ENCODE results near the gene CPSF6. TPM values are rescaled to one million over a fixed set of nuclear protein-coding genes. Genes with fewer than 3 reads are reported as not detected.
A peak's percentile ranks its signal among the peaks of the same experiment; 100 is the strongest.
"Not testable (repeated sequence)": the region's sequence is repeated elsewhere in the genome, so short reads cannot be mapped to it uniquely, and the experiment has no call there.

CPSF6 gene
- total RNA-seq, 1 experiment from 2014 or later: 124 TPM

DNA sequence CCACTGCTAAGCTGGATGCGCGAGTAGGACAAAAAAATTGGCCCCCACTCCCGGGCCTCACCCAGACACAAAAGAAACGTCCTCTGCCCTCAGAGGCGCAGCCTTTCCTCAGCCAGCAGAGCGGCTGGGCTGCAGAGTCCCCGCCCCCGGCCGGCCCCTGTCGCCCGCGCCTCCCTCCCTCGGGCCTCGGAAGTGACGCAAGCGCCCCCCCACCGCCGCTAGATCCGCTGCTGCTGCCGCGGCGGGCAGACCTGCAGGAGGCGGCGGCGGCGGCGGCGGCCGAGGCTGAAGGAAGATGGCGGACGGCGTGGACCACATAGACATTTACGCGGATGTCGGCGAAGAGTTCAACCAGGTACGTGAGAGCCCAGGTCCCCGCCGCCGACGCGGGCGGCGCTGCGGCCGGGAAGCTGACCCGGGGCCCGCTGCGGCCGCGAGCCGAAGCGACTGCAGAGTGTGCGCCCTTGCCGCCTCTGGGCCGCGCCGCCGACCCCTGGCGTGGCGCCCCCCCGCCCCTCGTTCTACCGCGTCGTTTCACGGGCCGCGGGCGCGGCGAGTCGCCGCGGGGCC is at the start of gene CPSF6 (continued):
- TF ChIP-seq ZSCAN18 (CRISPR knock-in tag; IDR thresholded peaks at IDR 0.05) (no peak), NR1H2 (CRISPR knock-in tag; IDR thresholded peaks at IDR 0.05) (no peak), RELA (CRISPR knock-in tag; IDR thresholded peaks at IDR 0.05; ENCODE audit: borderline replicate concordance) (no peak), EMX1 (CRISPR knock-in tag; IDR thresholded peaks at IDR 0.05) (no peak), FOXK1 (CRISPR knock-in tag; IDR thresholded peaks at IDR 0.05) (peak; percentile 60), TP53 (CRISPR knock-in tag; IDR thresholded peaks at IDR 0.05) (peak; percentile 72; the same call in 1 of the 2 replicates), ESRRA (CRISPR knock-in tag; IDR thresholded peaks at IDR 0.05; ENCODE audit: borderline replicate concordance) (no peak; the same call in 1 of the 2 replicates), ZMAT4 (CRISPR knock-in tag; IDR thresholded peaks at IDR 0.05) (no peak), MLX (CRISPR knock-in tag; IDR thresholded peaks at IDR 0.05) (no peak), NFE2L1 (CRISPR knock-in tag; IDR thresholded peaks at IDR 0.05) (no peak)
- TF ChIP-seq, protein P1, sequence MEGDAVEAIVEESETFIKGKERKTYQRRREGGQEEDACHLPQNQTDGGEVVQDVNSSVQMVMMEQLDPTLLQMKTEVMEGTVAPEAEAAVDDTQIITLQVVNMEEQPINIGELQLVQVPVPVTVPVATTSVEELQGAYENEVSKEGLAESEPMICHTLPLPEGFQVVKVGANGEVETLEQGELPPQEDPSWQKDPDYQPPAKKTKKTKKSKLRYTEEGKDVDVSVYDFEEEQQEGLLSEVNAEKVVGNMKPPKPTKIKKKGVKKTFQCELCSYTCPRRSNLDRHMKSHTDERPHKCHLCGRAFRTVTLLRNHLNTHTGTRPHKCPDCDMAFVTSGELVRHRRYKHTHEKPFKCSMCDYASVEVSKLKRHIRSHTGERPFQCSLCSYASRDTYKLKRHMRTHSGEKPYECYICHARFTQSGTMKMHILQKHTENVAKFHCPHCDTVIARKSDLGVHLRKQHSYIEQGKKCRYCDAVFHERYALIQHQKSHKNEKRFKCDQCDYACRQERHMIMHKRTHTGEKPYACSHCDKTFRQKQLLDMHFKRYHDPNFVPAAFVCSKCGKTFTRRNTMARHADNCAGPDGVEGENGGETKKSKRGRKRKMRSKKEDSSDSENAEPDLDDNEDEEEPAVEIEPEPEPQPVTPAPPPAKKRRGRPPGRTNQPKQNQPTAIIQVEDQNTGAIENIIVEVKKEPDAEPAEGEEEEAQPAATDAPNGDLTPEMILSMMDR (IDR thresholded peaks at IDR 0.05): no peak
- TF ChIP-seq, protein P2, sequence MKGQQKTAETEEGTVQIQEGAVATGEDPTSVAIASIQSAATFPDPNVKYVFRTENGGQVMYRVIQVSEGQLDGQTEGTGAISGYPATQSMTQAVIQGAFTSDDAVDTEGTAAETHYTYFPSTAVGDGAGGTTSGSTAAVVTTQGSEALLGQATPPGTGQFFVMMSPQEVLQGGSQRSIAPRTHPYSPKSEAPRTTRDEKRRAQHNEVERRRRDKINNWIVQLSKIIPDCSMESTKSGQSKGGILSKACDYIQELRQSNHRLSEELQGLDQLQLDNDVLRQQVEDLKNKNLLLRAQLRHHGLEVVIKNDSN (CRISPR knock-in tag; IDR thresholded peaks at IDR 0.05): no peak

DNA sequence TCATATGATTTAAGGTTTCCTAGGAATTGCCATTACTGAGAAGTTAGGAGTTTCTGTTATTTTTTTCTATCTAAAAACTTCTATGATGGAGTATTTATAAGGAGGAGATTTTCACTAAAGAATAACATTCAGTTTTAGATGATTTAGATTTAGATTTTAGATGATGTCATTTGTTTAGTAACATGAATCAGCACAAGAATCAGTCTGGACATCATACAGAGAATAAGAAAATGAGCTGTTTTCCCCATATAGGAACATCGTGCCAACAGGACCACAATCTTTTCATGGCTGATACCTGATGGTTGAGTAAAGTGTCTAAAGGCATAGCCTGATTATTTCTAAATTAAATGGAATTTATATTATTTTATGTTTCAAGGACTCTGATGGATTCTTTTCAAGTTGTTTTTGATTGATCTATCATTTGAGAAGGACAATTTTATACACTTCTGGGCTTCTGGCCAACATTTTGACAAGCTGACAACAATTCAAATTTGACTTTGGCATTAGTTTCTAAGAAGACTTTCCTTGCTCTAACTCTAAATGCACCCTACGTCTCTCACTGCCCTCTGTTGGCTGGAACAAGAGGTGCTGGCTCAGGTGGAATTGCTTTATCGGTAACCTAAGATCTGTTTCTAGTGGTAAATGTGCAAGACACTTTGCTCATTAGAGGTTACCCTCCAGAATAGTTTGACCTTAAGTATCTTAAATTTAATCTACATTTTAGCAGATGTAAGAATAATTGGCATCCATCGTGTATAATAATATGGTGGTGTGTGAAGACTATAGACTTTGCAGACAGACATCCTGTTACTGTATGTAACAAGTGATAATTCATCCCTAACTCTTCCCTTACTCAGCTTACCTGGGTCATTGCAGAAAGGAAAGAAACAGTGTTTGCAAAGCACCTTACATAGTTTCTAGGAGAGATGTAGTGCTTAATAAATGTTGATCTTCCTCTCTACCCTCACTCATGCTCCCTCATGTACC is 42.8 kb upstream of the CPSF6 start:
- peaks cover 81% of the 10 kb centered on the region for H3K9me3 Mint-ChIP-seq
- ATAC-seq: peak; percentile 50; the same call in 1 of the 2 replicates

GRCh38 chr12:69199976-69200375 is 39.4 kb upstream of the CPSF6 start:
- POLR2A ChIA-PET; H3K4me3 Mint-ChIP-seq; ATAC-seq; DNase-seq (ENCODE audit: low spot score); H3K27me3 Mint-ChIP-seq (ENCODE audit: low read depth); CTCF ChIA-PET; H3K4me1 Mint-ChIP-seq; H3K27ac Mint-ChIP-seq: not testable (repeated sequence)
- H3K9me3 Mint-ChIP-seq: peaks cover 80% of the 10 kb centered on the region
- H3K36me3 Mint-ChIP-seq: peaks cover 34% of the 10 kb centered on the region

More for the DNA sequence above, 42.8 kb upstream of the CPSF6 start:
- Mint-ChIP-seq H3K27ac (no peak overlapping the region), H3K36me3 (peaks cover 52% of the 10 kb centered on the region), H3K4me3 (no peak overlapping the region), H3K4me1 (no peaks in the 10 kb centered on the region), H3K27me3 (ENCODE audit: low read depth) (peaks cover 2% of the 10 kb centered on the region)
- POLR2A ChIA-PET: no interaction called here
- CTCF ChIA-PET: interaction anchor here (1.4 kb wide), 1 partner anchor 29 kb away, joined by 3 read pairs; no protein-coding TSS in a partner anchor
- peak; percentile 18 for DNase-seq (ENCODE audit: low spot score)
- TF ChIP-seq ZNF425 (CRISPR knock-in tag; conservative IDR thresholded peaks at IDR 0.05) (no peak), ZNF423 (CRISPR knock-in tag; IDR thresholded peaks at IDR 0.05) (no peak)
